WTC11 (cell line): ENCODE measurements around the gene PVALEF. TPM values are rescaled to one million over a fixed set of nuclear protein-coding genes. Genes with fewer than 3 reads are reported as not detected.

ENCODE experiments used
- ATAC-seq: fragments of 200-7000 bp; cut with Tn5 transposase; 2 replicates; pipeline ENCODE4 v1.10.0; 2021; ENCODE audit warnings: mild to moderate bottlenecking, moderate library complexity
- CTCF ChIA-PET: fragments of 300-600 bp; sonication (Branson Sonifier 250); formaldehyde crosslinking; loops from one replicate; lab custom pipeline; 2021; ENCODE audit warnings: antibody characterized with exemption; lab: Charles Lee
- POLR2A ChIA-PET: fragments of 350-600 bp; sonication (Branson Sonifier 250); formaldehyde crosslinking; loops from one replicate; lab custom pipeline; 2021; ENCODE audit warnings: antibody characterized with exemption; lab: Charles Lee
- DNase-seq: peaks from one replicate; pipeline ENCODE4 v3.0.0; 2021; ENCODE audit warnings: low spot score
- H3K27ac Mint-ChIP-seq: 2 replicates; pipeline ENCODE4 v1.8.0; 2021; ENCODE audit warnings: mixed read lengths
- H3K27me3 Mint-ChIP-seq: 2 replicates; pipeline ENCODE4 v1.8.0; 2021; ENCODE audit warnings: low read depth, mild to moderate bottlenecking, moderate library complexity, mixed read lengths
- H3K36me3 Mint-ChIP-seq: 2 replicates; pipeline ENCODE4 v1.8.0; 2021; ENCODE audit warnings: mixed read lengths
- H3K4me1 Mint-ChIP-seq: 2 replicates; pipeline ENCODE4 v1.8.0; 2022; ENCODE audit warnings: mixed read lengths
- H3K4me3 Mint-ChIP-seq: 2 replicates; pipeline ENCODE4 v1.8.0; 2021; ENCODE audit warnings: mild to moderate bottlenecking, moderate library complexity, mixed read lengths
- H3K9me3 Mint-ChIP-seq: 2 replicates; pipeline ENCODE4 v1.8.0; 2021; ENCODE audit warnings: mixed read lengths
- ETV6 ChIP-seq: sonication (generic); formaldehyde crosslinking; IDR thresholded peaks from 2 replicates; pipeline ENCODE4 v1.8.1; 2022; ENCODE audit warnings: mild to moderate bottlenecking, missing genetic modification reagents
- FOXK1 ChIP-seq: sonication (generic); formaldehyde crosslinking; IDR thresholded peaks from 2 replicates; pipeline ENCODE4 v1.8.0; 2022; ENCODE audit warnings: mild to moderate bottlenecking, moderate library complexity, missing genetic modification reagents
- MYBL2 ChIP-seq: sonication (generic); formaldehyde crosslinking; IDR thresholded peaks from 2 replicates; pipeline ENCODE4 v1.8.1; 2023; ENCODE audit warnings: mild to moderate bottlenecking, moderate library complexity, missing genetic modification reagents
- OVOL2 ChIP-seq: fragments of 250-450 bp; sonication (Bioruptor Pico); IDR thresholded peaks from 2 replicates; pipeline ENCODE4 v1.9.0; 2021; ENCODE audit warnings: mild to moderate bottlenecking, borderline replicate concordance
- TCF7 ChIP-seq: sonication (generic); formaldehyde crosslinking; IDR thresholded peaks from 2 replicates; pipeline ENCODE4 v1.8.0; 2022; ENCODE audit warnings: mild to moderate bottlenecking, low read depth, missing genetic modification reagents, moderate library complexity
- TEAD1 ChIP-seq: sonication (generic); formaldehyde crosslinking; IDR thresholded peaks from 2 replicates; pipeline ENCODE4 v1.8.0; 2022; ENCODE audit warnings: mild to moderate bottlenecking, missing genetic modification reagents
- TEAD4 ChIP-seq: sonication (generic); formaldehyde crosslinking; IDR thresholded peaks from 2 replicates; pipeline ENCODE4 v1.8.0; 2022; ENCODE audit warnings: mild to moderate bottlenecking, missing genetic modification reagents
- total RNA-seq: library from RNA; stranded (reverse); gene quantifications from 3 replicates; pipeline ENCODE4 v1.2.3, GENCODE V29; 2021
- TF ChIP-seq, protein P1 (sequence below): fragments of 250-450 bp; sonication (Bioruptor Pico); IDR thresholded peaks from 2 replicates; pipeline ENCODE4 v1.9.0; 2021; ENCODE audit warnings: mild to moderate bottlenecking
- TF ChIP-seq, protein P2 (sequence below): sonication (generic); formaldehyde crosslinking; IDR thresholded peaks from 2 replicates; pipeline ENCODE4 v1.8.1; 2023; ENCODE audit warnings: mild to moderate bottlenecking, moderate library complexity, missing genetic modification reagents
- TF ChIP-seq, protein P3 (sequence below): sonication (generic); formaldehyde crosslinking; IDR thresholded peaks from 2 replicates; pipeline ENCODE4 v1.8.1; 2023; ENCODE audit warnings: mild to moderate bottlenecking, missing genetic modification reagents, borderline replicate concordance
- TF ChIP-seq, protein P4 (sequence below): fragments of 200-600 bp; IDR thresholded peaks from 2 replicates; pipeline ENCODE4 v1.8.0; 2022; ENCODE audit warnings: antibody characterized with exemption
- TF ChIP-seq, protein P5 (sequence below): sonication (generic); formaldehyde crosslinking; IDR thresholded peaks from 2 replicates; pipeline ENCODE4 v1.8.0; 2022; ENCODE audit warnings: mild to moderate bottlenecking, missing genetic modification reagents
- TF ChIP-seq, protein P6 (sequence below): sonication (generic); formaldehyde crosslinking; IDR thresholded peaks from 2 replicates; pipeline ENCODE4 v1.8.1; 2023; ENCODE audit warnings: mild to moderate bottlenecking, missing genetic modification reagents, moderate library complexity
- TF ChIP-seq, protein P7 (sequence below): sonication (generic); formaldehyde crosslinking; IDR thresholded peaks from 2 replicates; pipeline ENCODE4 v1.8.0; 2023; ENCODE audit warnings: missing genetic modification reagents
- TF ChIP-seq, protein P8 (sequence below): sonication (generic); formaldehyde crosslinking; IDR thresholded peaks from 2 replicates; pipeline ENCODE4 v1.8.1; 2022; ENCODE audit warnings: mild to moderate bottlenecking, moderate library complexity, missing genetic modification reagents

PVALEF gene
- total RNA-seq, 1 experiment from 2014 or later: not detected

DNA sequence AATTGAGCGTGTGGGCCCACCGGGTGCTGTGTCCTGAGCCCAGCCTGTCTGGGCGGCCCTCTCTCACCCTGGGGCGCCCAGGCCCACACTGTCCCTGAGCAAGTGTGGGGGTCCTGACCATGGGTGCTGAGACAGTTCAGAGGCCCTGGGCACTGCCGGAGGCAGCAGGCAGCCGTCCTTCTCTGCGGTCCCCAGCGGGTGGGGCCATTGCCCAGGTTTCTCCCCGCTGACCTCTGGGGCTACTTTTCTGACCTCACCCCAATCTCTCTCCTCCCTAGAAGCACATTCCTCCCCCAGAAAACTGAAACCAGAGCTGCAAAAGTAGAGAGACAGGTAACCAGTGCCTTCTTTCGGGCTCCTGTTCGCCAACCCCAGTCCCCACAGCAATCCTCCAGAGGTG lies 36.0 kb upstream of the PVALEF start:
- Mint-ChIP-seq H3K9me3 (no peaks in the 10 kb centered on the region), H3K4me1 (no peaks in the 10 kb centered on the region), H3K27ac (no peak overlapping the region; the same call in 1 of the 2 replicates), H3K36me3 (no peaks in the 10 kb centered on the region), H3K27me3 (no peaks in the 10 kb centered on the region), H3K4me3 (no peak overlapping the region)
- peak; percentile 20 for ATAC-seq
- DNase-seq: peak; percentile 52
- POLR2A ChIA-PET: no interaction called here
- TF ChIP-seq, protein P1, sequence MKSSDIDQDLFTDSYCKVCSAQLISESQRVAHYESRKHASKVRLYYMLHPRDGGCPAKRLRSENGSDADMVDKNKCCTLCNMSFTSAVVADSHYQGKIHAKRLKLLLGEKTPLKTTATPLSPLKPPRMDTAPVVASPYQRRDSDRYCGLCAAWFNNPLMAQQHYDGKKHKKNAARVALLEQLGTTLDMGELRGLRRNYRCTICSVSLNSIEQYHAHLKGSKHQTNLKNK (CRISPR knock-in tag): no peak
- TF ChIP-seq, protein P2, sequence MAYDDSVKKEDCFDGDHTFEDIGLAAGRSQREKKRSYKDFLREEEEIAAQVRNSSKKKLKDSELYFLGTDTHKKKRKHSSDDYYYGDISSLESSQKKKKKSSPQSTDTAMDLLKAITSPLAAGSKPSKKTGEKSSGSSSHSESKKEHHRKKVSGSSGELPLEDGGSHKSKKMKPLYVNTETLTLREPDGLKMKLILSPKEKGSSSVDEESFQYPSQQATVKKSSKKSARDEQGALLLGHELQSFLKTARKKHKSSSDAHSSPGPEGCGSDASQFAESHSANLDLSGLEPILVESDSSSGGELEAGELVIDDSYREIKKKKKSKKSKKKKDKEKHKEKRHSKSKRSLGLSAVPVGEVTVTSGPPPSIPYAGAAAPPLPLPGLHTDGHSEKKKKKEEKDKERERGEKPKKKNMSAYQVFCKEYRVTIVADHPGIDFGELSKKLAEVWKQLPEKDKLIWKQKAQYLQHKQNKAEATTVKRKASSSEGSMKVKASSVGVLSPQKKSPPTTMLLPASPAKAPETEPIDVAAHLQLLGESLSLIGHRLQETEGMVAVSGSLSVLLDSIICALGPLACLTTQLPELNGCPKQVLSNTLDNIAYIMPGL (CRISPR knock-in tag): no peak
- TF ChIP-seq, protein P3, sequence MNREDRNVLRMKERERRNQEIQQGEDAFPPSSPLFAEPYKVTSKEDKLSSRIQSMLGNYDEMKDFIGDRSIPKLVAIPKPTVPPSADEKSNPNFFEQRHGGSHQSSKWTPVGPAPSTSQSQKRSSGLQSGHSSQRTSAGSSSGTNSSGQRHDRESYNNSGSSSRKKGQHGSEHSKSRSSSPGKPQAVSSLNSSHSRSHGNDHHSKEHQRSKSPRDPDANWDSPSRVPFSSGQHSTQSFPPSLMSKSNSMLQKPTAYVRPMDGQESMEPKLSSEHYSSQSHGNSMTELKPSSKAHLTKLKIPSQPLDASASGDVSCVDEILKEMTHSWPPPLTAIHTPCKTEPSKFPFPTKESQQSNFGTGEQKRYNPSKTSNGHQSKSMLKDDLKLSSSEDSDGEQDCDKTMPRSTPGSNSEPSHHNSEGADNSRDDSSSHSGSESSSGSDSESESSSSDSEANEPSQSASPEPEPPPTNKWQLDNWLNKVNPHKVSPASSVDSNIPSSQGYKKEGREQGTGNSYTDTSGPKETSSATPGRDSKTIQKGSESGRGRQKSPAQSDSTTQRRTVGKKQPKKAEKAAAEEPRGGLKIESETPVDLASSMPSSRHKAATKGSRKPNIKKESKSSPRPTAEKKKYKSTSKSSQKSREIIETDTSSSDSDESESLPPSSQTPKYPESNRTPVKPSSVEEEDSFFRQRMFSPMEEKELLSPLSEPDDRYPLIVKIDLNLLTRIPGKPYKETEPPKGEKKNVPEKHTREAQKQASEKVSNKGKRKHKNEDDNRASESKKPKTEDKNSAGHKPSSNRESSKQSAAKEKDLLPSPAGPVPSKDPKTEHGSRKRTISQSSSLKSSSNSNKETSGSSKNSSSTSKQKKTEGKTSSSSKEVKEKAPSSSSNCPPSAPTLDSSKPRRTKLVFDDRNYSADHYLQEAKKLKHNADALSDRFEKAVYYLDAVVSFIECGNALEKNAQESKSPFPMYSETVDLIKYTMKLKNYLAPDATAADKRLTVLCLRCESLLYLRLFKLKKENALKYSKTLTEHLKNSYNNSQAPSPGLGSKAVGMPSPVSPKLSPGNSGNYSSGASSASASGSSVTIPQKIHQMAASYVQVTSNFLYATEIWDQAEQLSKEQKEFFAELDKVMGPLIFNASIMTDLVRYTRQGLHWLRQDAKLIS (CRISPR knock-in tag): no peak
- TF ChIP-seq MYBL2 (no peak), TCF7 (CRISPR knock-in tag) (no peak), FOXK1 (CRISPR knock-in tag) (no peak)
- TF ChIP-seq, protein P4, sequence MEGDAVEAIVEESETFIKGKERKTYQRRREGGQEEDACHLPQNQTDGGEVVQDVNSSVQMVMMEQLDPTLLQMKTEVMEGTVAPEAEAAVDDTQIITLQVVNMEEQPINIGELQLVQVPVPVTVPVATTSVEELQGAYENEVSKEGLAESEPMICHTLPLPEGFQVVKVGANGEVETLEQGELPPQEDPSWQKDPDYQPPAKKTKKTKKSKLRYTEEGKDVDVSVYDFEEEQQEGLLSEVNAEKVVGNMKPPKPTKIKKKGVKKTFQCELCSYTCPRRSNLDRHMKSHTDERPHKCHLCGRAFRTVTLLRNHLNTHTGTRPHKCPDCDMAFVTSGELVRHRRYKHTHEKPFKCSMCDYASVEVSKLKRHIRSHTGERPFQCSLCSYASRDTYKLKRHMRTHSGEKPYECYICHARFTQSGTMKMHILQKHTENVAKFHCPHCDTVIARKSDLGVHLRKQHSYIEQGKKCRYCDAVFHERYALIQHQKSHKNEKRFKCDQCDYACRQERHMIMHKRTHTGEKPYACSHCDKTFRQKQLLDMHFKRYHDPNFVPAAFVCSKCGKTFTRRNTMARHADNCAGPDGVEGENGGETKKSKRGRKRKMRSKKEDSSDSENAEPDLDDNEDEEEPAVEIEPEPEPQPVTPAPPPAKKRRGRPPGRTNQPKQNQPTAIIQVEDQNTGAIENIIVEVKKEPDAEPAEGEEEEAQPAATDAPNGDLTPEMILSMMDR: no peak
- CTCF ChIA-PET: interaction anchor here (0.6 to 2.0 kb wide), 14 partner anchors 9 to 126 kb away, joined by 3 to 9 read pairs (median 4); partner anchors contain the start of genes CEP131, NDUFAF8 and TEPSIN

DNA sequence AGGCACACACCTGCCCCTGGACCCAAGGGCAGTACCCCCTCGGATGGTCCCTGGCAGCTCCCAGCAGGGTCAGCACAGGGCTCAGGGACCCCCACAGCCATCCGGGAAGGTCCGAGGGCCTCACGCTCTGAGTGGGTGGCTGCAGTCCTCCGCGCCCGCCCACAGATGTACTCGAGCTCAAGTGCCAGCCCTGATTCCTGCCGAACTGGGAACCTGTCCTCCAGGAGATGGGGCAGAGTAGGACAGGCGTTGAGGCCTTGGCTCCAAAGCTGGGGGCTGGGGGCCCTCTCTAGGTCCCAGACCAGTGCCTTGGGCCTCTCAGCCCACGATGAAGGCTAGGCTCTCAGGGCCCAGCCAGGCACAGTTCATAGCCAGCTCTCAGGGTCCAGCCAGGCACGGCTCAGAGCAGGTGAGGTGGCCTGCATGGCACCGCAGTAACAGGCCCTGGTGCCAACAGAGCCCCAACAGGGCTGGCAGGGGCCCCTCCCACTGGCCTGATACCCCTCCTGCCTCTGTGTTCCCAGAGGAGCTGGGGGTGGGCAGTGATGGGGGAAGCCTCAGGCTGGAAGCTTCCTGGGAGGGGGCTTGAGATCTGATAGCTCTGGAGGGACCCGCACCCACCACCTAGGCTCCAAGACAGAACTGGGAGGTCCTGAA lies 35.5 kb upstream of the PVALEF start:
- ChIA-PET CTCF (interaction anchor here (0.6 to 4.4 kb wide), 15 partner anchors 9 to 125 kb away, joined by 3 to 23 read pairs (median 4); partner anchors contain the start of genes CEP131, NDUFAF8 and TEPSIN), POLR2A (no interaction called here)
- Mint-ChIP-seq H3K9me3 (no peaks in the 10 kb centered on the region), H3K4me3 (no peak overlapping the region), H3K36me3 (no peaks in the 10 kb centered on the region), H3K27ac (no peak overlapping the region), H3K4me1 (no peaks in the 10 kb centered on the region), H3K27me3 (no peaks in the 10 kb centered on the region)
- ATAC-seq (no peak), DNase-seq (no peak)
- TF ChIP-seq, protein P4: no peak
- TF ChIP-seq, protein P5, sequence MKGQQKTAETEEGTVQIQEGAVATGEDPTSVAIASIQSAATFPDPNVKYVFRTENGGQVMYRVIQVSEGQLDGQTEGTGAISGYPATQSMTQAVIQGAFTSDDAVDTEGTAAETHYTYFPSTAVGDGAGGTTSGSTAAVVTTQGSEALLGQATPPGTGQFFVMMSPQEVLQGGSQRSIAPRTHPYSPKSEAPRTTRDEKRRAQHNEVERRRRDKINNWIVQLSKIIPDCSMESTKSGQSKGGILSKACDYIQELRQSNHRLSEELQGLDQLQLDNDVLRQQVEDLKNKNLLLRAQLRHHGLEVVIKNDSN (CRISPR knock-in tag): no peak
- TF ChIP-seq TEAD4 (CRISPR knock-in tag) (no peak), OVOL2 (CRISPR knock-in tag) (no peak), TEAD1 (CRISPR knock-in tag) (no peak), ETV6 (CRISPR knock-in tag) (no peak)
- TF ChIP-seq, protein P6, sequence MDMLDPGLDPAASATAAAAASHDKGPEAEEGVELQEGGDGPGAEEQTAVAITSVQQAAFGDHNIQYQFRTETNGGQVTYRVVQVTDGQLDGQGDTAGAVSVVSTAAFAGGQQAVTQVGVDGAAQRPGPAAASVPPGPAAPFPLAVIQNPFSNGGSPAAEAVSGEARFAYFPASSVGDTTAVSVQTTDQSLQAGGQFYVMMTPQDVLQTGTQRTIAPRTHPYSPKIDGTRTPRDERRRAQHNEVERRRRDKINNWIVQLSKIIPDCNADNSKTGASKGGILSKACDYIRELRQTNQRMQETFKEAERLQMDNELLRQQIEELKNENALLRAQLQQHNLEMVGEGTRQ (CRISPR knock-in tag): no peak
- TF ChIP-seq, protein P7, sequence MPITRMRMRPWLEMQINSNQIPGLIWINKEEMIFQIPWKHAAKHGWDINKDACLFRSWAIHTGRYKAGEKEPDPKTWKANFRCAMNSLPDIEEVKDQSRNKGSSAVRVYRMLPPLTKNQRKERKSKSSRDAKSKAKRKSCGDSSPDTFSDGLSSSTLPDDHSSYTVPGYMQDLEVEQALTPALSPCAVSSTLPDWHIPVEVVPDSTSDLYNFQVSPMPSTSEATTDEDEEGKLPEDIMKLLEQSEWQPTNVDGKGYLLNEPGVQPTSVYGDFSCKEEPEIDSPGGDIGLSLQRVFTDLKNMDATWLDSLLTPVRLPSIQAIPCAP (CRISPR knock-in tag): no peak
- TF ChIP-seq, protein P8, sequence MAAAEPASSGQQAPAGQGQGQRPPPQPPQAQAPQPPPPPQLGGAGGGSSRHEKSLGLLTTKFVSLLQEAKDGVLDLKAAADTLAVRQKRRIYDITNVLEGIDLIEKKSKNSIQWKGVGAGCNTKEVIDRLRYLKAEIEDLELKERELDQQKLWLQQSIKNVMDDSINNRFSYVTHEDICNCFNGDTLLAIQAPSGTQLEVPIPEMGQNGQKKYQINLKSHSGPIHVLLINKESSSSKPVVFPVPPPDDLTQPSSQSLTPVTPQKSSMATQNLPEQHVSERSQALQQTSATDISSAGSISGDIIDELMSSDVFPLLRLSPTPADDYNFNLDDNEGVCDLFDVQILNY: no peak
